ENCODE data around the gene ITPKC. TPM values are rescaled to one million over a fixed set of nuclear protein-coding genes. Genes with fewer than 3 reads are reported as not detected.

ITPKC gene
- total and polyA plus RNA-seq, 9 of the 15 experiments (the other 6 are each of a cell fraction or from before 2014, with no cell fraction given), result 0.08 to 9.3 (median 5.8) TPM

- no peak for TF ChIP-seq CHD7 (IDR thresholded peaks at IDR 0.05; ENCODE audit: low read depth, low read length)
Observed at GRCh38 chr19:40713939-40714338, 3.0 kb upstream of the ITPKC start (continued).
